Stimulated activated CD8-positive, alpha-beta memory T cell treated with anti-CD3 and anti-CD28 coated beads, Interleukin-15, amount 100 ng/mL, for 1 hour (primary cell): ENCODE data around the gene MAGEB3.

Source experiments
- DNase-seq: peaks from one replicate; pipeline ENCODE4 v3.0.0-alpha.2; 2020; ENCODE audit warnings: low read depth

Gene MAGEB3

DNA sequence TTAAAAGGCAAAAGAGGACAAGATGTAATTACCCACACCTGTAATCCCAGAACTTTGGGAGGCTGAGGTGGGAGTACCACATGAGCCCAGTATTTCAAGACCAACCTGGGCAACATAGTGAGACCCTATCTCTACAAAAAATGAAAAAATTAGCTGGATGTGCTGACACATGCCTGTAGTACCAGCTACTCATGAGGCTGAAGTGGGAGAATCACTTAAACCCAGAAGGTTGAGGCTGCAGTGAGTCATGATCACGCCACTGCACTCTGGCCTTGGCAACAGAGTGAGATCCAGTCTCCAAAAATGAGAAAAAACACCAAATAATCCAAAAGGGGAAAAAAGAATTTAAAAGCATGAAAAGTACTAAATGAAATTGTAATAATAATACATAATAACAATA lies 47.9 kb downstream of the MAGEB3 start:
- DNase-seq = no peak

DNA sequence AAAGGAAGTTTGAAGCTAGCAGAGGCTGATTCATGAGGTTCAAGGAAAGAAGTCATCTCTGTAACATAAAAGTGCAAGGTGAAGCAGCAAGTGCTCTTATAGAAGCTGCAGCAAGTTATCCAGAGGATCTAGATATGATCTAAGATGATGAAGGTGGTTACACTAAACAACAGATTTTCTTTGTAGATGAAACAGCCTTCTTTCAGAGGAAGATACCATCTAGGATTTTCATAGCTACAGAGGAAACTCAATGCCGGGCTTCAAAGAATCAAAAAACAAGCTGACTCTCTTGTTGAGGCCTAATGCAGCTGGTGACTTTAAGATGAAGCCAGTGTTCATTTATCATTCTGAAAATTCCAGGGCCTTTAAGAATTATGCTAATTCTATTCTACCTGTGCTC lies 50.0 kb downstream of the MAGEB3 start:
- DNase-seq = no peak

DNA sequence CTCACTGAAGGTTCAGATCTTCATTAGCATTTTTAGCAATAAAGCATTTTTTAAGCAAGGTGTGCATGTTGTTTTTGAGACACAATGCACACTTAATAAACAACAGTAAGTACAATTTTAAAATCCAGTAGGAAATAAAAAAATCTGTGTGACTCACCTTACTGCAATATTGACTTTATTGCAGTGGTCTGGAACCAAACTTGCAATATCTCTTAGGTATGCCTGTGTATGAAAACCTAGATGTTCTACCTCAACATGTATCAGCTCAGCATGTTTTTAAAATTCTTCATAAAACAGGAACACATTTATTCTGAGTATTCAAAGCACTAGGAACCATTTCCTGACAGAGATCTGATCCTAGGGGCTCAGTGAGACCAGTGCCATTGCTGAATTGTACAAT lies 52.1 kb downstream of the MAGEB3 start:
- no peak for DNase-seq

DNA sequence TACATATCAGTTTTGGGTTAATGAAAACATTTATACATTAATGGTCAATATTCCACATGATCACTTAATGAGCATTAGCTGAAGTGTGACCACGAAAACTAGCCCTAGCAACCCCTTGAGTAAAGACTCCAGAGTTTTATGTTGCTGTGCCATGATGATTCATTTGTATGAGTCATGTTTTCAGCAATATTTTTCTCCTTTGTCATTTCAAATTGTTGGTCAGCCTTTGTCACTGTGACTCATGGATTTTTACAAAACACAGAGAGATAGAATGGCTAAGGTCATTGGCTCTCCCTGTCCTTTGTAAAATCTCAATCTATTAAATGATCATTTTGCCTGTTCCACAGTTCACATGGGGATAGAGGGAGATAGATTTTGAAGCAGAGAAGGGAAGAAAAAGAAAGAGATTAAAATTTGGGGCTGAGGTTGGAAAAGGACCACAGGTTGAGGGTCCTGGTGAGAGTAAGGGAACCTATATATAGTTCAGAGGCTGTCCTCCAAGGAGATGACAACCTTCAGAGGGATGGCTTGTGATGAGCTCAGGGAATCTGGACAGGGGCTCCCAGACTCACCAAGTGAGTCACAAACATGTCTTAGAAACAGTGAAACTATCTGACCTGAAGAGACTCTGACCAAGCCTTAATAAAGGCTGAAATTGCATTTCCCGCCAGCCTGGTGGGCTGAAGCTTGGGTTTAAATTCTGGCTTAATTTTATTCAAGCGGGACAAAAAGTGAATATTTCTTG lies 53.2 kb downstream of the MAGEB3 start:
- DNase-seq = no peak
